VCaP (cell line): ENCODE results near the gene OR2T29.
"Not testable (repeated sequence)": the region's sequence is repeated elsewhere in the genome, so short reads cannot be mapped to it uniquely, and the experiment has no call there.

Source experiments
- H3K27ac ChIP-seq: fragments of 450-650 bp; 2 replicates; pipeline ENCODE4 v1.5.1; 2017
- CTCF ChIP-seq: fragments of 450-650 bp; conservative IDR thresholded peaks from 2 replicates; pipeline ENCODE4 v1.5.1; 2017; ENCODE audit warnings: mild to moderate bottlenecking, moderate library complexity

The OR2T29 gene

GRCh38 chr1:248521856-248522255, 40.7 kb downstream of the OR2T29 start:
- no peak overlapping the region for H3K27ac ChIP-seq
- TF ChIP-seq CTCF = no peak

- H3K27ac ChIP-seq = not testable (repeated sequence)
Observed at GRCh38 chr1:248510217-248510616, 52.4 kb downstream of the OR2T29 start.

GRCh38 chr1:248507773-248508172, 54.8 kb downstream of the OR2T29 start, which contains the start of gene OR2G6:
Gene OR2G6 (plus strand): TSS chr1:248508073. CDS start chr1:248521647, 13,574 bp downstream.
- not testable (repeated sequence) for H3K27ac ChIP-seq
